HG02588 (cell line): ENCODE measurements around the gene SEC61B.

Source experiments
- ATAC-seq: cut with Tn5 transposase; IDR thresholded peaks from one replicate; pipeline ENCODE4 v1.9.1; 2021; ENCODE audit warnings: mild to moderate bottlenecking, moderate library complexity; ENCODE audit not compliant: unreplicated experiment

Gene SEC61B

GRCh38 chr9:99221621-99222415 is at the start of gene SEC61B, which contains the start of gene ALG2:
SEC61B (plus strand) TSS chr9:99222282; CDS start chr9:99222364, 82 bp downstream.
ALG2 (minus strand) TSS chr9:99221942; CDS start chr9:99221894, 48 bp downstream.
- ATAC-seq, result peak; percentile 92

GRCh38 chr9:99173570-99174504 is 48.2 kb upstream of the SEC61B start:
- ATAC-seq, result peak; percentile 69

GRCh38 chr9:99176527-99177013 is 45.5 kb upstream of the SEC61B start:
- no peak for ATAC-seq

- no peak for ATAC-seq
Observed at GRCh38 chr9:99177576-99178366, 44.3 kb upstream of the SEC61B start.

- ATAC-seq, result no peak
Observed at GRCh38 chr9:99178912-99179872, 42.9 kb upstream of the SEC61B start.

GRCh38 chr9:99180199-99180598 is 41.9 kb upstream of the SEC61B start:
- ATAC-seq, result peak; percentile 50

GRCh38 chr9:99180662-99181061 is 41.4 kb upstream of the SEC61B start:
- ATAC-seq, result no peak

GRCh38 chr9:99181206-99181605 is 40.9 kb upstream of the SEC61B start:
- no peak for ATAC-seq

GRCh38 chr9:99181621-99182020 is 40.5 kb upstream of the SEC61B start:
- peak; percentile 55 for ATAC-seq

- ATAC-seq, result no peak
Observed at GRCh38 chr9:99182356-99182755, 39.7 kb upstream of the SEC61B start.

GRCh38 chr9:99183616-99184015 is 38.5 kb upstream of the SEC61B start:
- no peak for ATAC-seq

- ATAC-seq, result no peak
Observed at GRCh38 chr9:99184110-99184474, 38.0 kb upstream of the SEC61B start.

GRCh38 chr9:99184475-99185347 is 37.4 kb upstream of the SEC61B start:
- ATAC-seq, result peak; percentile 45

GRCh38 chr9:99185348-99185632 is 36.8 kb upstream of the SEC61B start:
- no peak for ATAC-seq

GRCh38 chr9:99185934-99186333 is 36.1 kb upstream of the SEC61B start:
- ATAC-seq, result no peak

- ATAC-seq, result no peak
Observed at GRCh38 chr9:99187311-99187710, 34.8 kb upstream of the SEC61B start.

- no peak for ATAC-seq
Observed at GRCh38 chr9:99189186-99189585, 32.9 kb upstream of the SEC61B start.

GRCh38 chr9:99189887-99190596 is 32.0 kb upstream of the SEC61B start:
- ATAC-seq, result no peak
